ENCODE results near the gene LRCH2.
A peak's percentile ranks its signal among the peaks of the same experiment; 100 is the strongest.
"Not testable (repeated sequence)": the region's sequence is repeated elsewhere in the genome, so short reads cannot be mapped to it uniquely, and the experiment has no call there.

LRCH2 gene

GRCh38 chrX:115232933-115233496, 881 bp downstream of the LRCH2 start:
- Histone ChIP-seq H3K27ac (no peak overlapping the region), H2AFZ (no peak overlapping the region), H3K9ac (no peak overlapping the region), H3K27me3 (ENCODE audit: control insufficient read depth, insufficient read depth, low read length) (no peaks in the 10 kb centered on the region), H3K4me3 (ENCODE audit: low read depth, low read length) (no peak overlapping the region), H3K4me1 (no peaks in the 10 kb centered on the region), H3K79me2 (no peaks in the 10 kb centered on the region), H3K9me3 (ENCODE audit: control insufficient read depth, low read length) (no peaks in the 10 kb centered on the region), H3K36me3 (ENCODE audit: control insufficient read depth, insufficient read depth, low read length) (no peaks in the 10 kb centered on the region), H3K4me2 (ENCODE audit: low read length) (peak overlapping the region; percentile 53)
- TF ChIP-seq CTCF (IDR thresholded peaks at IDR 0.05): no peak

- Histone ChIP-seq H3K4me1 (no peaks in the 10 kb centered on the region), H3K9me3 (ENCODE audit: control insufficient read depth, low read length) (no peaks in the 10 kb centered on the region), H2AFZ (no peak overlapping the region), H3K79me2 (no peaks in the 10 kb centered on the region), H3K9ac (no peak overlapping the region), H3K36me3 (ENCODE audit: control insufficient read depth, insufficient read depth, low read length) (no peaks in the 10 kb centered on the region), H3K4me2 (ENCODE audit: low read length) (no peak overlapping the region), H3K27me3 (ENCODE audit: control insufficient read depth, insufficient read depth, low read length) (no peaks in the 10 kb centered on the region), H3K4me3 (ENCODE audit: low read depth, low read length) (no peak overlapping the region), H3K27ac (no peak overlapping the region)
- no peak for TF ChIP-seq CTCF (IDR thresholded peaks at IDR 0.05)
Measured at GRCh38 chrX:115229337-115230003, 4.4 kb downstream of the LRCH2 start.

GRCh38 chrX:115226929-115227328, 7.0 kb downstream of the LRCH2 start:
- Histone ChIP-seq H3K36me3 (ENCODE audit: control insufficient read depth, insufficient read depth, low read length) (no peaks in the 10 kb centered on the region), H3K79me2 (no peaks in the 10 kb centered on the region), H2AFZ (no peak overlapping the region), H3K27me3 (ENCODE audit: control insufficient read depth, insufficient read depth, low read length) (no peaks in the 10 kb centered on the region), H3K4me2 (ENCODE audit: low read length) (no peak overlapping the region), H3K9me3 (ENCODE audit: control insufficient read depth, low read length) (no peaks in the 10 kb centered on the region), H3K27ac (no peak overlapping the region), H3K4me1 (no peaks in the 10 kb centered on the region), H3K9ac (no peak overlapping the region), H3K4me3 (ENCODE audit: low read depth, low read length) (no peak overlapping the region)
- TF ChIP-seq CTCF (IDR thresholded peaks at IDR 0.05): no peak

GRCh38 chrX:115217346-115217745, 16.6 kb downstream of the LRCH2 start:
- H3K9me3 ChIP-seq (ENCODE audit: control insufficient read depth, low read length); H3K4me3 ChIP-seq (ENCODE audit: low read depth, low read length); H3K79me2 ChIP-seq; H3K27ac ChIP-seq; H2AFZ ChIP-seq; H3K4me1 ChIP-seq; H3K36me3 ChIP-seq (ENCODE audit: control insufficient read depth, insufficient read depth, low read length); H3K27me3 ChIP-seq (ENCODE audit: control insufficient read depth, insufficient read depth, low read length); H3K9ac ChIP-seq; H3K4me2 ChIP-seq (ENCODE audit: low read length): not testable (repeated sequence)

- Histone ChIP-seq H3K79me2 (no peaks in the 10 kb centered on the region), H2AFZ (no peak overlapping the region), H3K27ac (no peak overlapping the region), H3K9ac (no peak overlapping the region), H3K9me3 (ENCODE audit: control insufficient read depth, low read length) (no peaks in the 10 kb centered on the region), H3K27me3 (ENCODE audit: control insufficient read depth, insufficient read depth, low read length) (no peaks in the 10 kb centered on the region), H3K4me2 (ENCODE audit: low read length) (no peak overlapping the region), H3K4me1 (no peaks in the 10 kb centered on the region), H3K4me3 (ENCODE audit: low read depth, low read length) (no peak overlapping the region), H3K36me3 (ENCODE audit: control insufficient read depth, insufficient read depth, low read length) (no peaks in the 10 kb centered on the region)
- no peak for TF ChIP-seq CTCF (IDR thresholded peaks at IDR 0.05)
Measured at GRCh38 chrX:115214605-115215004, 19.3 kb downstream of the LRCH2 start.
